ENCODE data around the gene RAB44.

DNA sequence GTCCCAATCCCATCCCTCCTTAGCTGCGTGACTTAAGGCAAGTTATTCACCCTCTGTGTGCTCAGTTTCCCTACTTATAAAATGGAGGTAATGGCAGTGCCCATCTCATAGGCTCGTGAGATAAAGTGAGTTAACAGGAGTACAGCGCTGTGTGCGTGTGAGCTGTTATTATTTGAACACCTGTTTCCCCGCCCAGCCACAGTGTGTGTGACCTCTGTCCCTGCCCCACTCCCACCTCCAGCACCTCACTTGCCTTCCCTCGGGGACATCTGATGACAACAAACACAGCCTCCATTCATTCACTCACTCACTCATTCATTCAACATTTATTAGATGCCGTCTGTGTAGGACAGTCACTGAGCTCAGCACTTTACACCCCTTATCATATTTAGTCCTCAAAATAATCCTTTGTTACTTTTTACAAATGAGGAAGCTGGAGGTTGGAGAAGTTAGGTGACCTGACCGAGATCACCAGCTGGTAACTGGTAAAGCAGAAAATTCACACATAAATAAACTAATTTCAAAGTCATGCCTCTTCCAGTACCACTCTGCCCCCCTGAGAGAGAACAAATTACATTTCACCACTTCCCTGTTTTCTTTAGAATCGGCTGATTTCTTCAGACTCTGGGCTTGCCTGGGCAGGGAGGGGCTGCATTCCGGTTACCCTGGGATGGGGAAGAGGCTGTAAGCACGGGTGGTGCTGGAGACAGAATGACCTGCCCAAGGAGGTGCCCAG is 83.0 kb downstream of the RAB44 start:
- TF ChIP-seq, protein P1, sequence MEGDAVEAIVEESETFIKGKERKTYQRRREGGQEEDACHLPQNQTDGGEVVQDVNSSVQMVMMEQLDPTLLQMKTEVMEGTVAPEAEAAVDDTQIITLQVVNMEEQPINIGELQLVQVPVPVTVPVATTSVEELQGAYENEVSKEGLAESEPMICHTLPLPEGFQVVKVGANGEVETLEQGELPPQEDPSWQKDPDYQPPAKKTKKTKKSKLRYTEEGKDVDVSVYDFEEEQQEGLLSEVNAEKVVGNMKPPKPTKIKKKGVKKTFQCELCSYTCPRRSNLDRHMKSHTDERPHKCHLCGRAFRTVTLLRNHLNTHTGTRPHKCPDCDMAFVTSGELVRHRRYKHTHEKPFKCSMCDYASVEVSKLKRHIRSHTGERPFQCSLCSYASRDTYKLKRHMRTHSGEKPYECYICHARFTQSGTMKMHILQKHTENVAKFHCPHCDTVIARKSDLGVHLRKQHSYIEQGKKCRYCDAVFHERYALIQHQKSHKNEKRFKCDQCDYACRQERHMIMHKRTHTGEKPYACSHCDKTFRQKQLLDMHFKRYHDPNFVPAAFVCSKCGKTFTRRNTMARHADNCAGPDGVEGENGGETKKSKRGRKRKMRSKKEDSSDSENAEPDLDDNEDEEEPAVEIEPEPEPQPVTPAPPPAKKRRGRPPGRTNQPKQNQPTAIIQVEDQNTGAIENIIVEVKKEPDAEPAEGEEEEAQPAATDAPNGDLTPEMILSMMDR (conservative IDR thresholded peaks at IDR 0.05): no peak
- TF ChIP-seq EZH2 (IDR thresholded peaks at IDR 0.05; ENCODE audit: low read depth): no peak

All from PC-9 (cell line).